Measurements from ENCODE around the gene CHCHD3.
A peak's percentile ranks its signal among the peaks of the same experiment; 100 is the strongest.

Gene CHCHD3

DNA sequence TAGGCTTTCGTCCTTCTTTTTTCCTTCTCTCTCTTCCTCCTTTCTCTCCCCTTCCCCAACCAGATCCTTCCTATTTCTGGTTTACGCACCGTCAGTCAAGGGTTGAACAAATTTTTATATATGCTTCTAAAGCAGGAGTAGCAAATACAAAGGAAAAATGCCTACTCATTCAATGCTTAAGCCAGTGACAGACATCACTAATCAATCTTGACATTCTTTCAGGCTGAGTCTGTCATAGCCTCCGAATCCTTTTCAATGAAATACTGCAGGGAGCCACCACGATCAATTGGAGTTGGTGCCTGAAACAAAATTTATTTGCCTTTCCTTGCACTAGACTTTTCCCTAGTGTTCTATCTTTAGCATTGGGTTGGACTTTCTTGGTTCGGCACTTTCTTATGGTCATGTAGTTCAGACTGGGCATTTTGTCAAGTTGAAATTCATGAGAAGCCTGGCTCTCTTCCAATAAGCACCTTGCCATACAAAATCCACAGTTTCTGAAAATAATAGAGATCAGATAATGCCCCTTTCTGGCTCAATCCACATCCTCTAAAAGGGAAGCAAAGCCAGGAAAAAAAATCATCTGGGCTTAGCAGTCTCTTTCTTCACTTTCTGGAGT lies 266.1 kb downstream of the CHCHD3 start:
- TF ChIP-seq, protein P1, sequence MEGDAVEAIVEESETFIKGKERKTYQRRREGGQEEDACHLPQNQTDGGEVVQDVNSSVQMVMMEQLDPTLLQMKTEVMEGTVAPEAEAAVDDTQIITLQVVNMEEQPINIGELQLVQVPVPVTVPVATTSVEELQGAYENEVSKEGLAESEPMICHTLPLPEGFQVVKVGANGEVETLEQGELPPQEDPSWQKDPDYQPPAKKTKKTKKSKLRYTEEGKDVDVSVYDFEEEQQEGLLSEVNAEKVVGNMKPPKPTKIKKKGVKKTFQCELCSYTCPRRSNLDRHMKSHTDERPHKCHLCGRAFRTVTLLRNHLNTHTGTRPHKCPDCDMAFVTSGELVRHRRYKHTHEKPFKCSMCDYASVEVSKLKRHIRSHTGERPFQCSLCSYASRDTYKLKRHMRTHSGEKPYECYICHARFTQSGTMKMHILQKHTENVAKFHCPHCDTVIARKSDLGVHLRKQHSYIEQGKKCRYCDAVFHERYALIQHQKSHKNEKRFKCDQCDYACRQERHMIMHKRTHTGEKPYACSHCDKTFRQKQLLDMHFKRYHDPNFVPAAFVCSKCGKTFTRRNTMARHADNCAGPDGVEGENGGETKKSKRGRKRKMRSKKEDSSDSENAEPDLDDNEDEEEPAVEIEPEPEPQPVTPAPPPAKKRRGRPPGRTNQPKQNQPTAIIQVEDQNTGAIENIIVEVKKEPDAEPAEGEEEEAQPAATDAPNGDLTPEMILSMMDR (IDR thresholded peaks at IDR 0.05): no peak
- peak overlapping the region; percentile 35 for H3K27ac Mint-ChIP-seq
- H3K27me3 Mint-ChIP-seq (ENCODE audit: low read depth, poor library complexity): no peaks in the 10 kb centered on the region
- H3K4me1 Mint-ChIP-seq: peaks cover 19% of the 10 kb centered on the region
- H3K36me3 Mint-ChIP-seq (ENCODE audit: low read depth): peaks cover 16% of the 10 kb centered on the region
- H3K4me3 Mint-ChIP-seq: no peak overlapping the region
- no peaks in the 10 kb centered on the region for H3K9me3 Mint-ChIP-seq
- no peak for DNase-seq

DNA sequence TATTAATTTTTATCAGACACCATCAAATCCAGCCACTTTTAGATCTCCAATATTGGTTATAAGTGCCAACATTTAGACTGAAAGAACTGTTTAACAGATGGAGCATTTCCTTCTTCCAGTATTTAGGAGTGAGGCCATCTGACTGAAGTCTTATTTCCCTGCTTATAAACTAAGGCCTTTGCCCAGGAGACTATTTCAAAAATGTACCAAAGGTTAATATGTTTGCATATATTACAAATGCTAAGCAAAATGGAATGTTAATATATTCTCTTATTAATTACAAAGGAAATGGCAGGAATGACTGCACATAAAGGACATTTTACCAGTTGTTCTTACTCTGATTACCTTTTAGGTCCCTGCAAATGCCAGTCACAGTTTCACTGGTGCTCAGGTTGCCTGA lies 266.8 kb downstream of the CHCHD3 start:
- H3K27ac Mint-ChIP-seq: no peak overlapping the region
- TF ChIP-seq, protein P1 (IDR thresholded peaks at IDR 0.05): no peak

DNA sequence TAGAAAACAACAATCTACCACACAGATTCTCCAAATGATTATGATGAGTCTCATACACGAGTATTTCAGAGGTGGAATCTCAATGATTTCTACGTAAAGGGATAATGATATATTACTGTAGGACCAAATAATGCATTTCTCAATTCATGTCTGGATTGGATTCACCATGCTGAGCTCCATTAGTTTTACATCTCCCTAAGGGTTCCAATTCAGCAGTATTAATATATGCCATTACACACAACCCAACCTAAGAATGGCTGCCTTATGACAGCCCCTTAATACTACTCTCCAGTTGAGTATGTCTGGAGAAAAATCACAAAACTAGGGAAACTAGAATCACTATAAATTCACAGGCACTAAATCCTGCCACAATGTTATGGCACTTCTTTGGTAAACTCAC lies 271.3 kb downstream of the CHCHD3 start:
- Mint-ChIP-seq H3K36me3 (ENCODE audit: low read depth) (peaks cover 16% of the 10 kb centered on the region), H3K4me3 (no peak overlapping the region), H3K4me1 (no peaks in the 10 kb centered on the region), H3K27me3 (ENCODE audit: low read depth, poor library complexity) (no peaks in the 10 kb centered on the region), H3K9me3 (no peaks in the 10 kb centered on the region), H3K27ac (no peak overlapping the region)
- DNase-seq: no peak
- TF ChIP-seq, protein P1 (IDR thresholded peaks at IDR 0.05): no peak

More for the DNA sequence above, 266.8 kb downstream of the CHCHD3 start:
- Mint-ChIP-seq H3K4me3 (no peak overlapping the region), H3K27me3 (ENCODE audit: low read depth, poor library complexity) (no peaks in the 10 kb centered on the region), H3K9me3 (no peaks in the 10 kb centered on the region), H3K4me1 (peaks cover 19% of the 10 kb centered on the region), H3K36me3 (ENCODE audit: low read depth) (peaks cover 16% of the 10 kb centered on the region)
- DNase-seq: no peak

DNA sequence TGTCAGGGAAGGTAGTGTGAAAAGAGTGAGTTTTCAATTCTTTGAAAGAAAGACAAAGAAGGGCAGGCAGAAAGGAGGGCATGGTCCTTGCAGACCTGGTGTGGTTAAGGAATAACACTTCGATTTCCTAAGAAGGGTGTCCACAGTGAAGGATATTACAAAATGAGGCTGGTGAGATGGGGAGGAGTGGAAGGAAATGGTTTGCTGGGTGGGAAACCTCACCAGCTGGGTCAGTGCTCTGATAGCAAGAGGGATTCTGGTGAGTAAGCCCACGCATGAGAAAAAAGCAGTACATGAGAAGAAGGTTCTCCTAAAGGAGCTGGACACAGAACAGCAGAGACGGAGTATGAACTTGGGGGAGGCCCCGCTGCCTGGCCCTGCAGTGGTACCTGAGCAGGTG lies 275.1 kb downstream of the CHCHD3 start:
- Mint-ChIP-seq H3K4me3 (no peak overlapping the region), H3K27me3 (ENCODE audit: low read depth, poor library complexity) (no peaks in the 10 kb centered on the region), H3K4me1 (no peaks in the 10 kb centered on the region), H3K9me3 (no peaks in the 10 kb centered on the region), H3K36me3 (ENCODE audit: low read depth) (peaks cover 5% of the 10 kb centered on the region), H3K27ac (no peak overlapping the region)
- no peak for DNase-seq
- TF ChIP-seq, protein P1 (IDR thresholded peaks at IDR 0.05): no peak

DNA sequence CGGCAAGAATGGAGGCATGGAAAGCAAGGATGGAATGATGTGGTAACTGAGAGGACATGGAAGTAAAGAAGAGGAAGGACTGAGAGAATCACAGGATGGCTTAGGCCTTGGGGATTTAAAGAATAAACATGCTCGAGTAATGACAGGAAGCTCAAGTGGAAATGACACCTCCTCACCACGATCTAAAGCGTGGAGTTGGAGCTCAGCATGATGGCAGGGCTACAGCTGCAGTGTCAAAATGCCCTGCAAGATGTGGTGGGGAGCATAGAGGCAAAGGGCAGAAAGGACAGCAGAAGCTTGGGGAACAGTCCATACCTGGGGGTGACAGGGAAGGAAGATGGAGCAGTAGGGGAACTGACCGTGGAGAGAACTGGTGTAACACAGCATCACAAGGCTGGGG lies 276.1 kb downstream of the CHCHD3 start:
- H3K27me3 Mint-ChIP-seq (ENCODE audit: low read depth, poor library complexity): no peaks in the 10 kb centered on the region

More for the DNA sequence above, 276.1 kb downstream of the CHCHD3 start:
- no peak for DNase-seq
- Mint-ChIP-seq H3K9me3 (no peaks in the 10 kb centered on the region), H3K4me1 (no peaks in the 10 kb centered on the region), H3K27ac (no peak overlapping the region), H3K36me3 (ENCODE audit: low read depth) (no peaks in the 10 kb centered on the region), H3K4me3 (no peak overlapping the region)
- TF ChIP-seq, protein P1 (IDR thresholded peaks at IDR 0.05): no peak
